ENCODE measurements around the gene COPB1.

Gene COPB1

DNA sequence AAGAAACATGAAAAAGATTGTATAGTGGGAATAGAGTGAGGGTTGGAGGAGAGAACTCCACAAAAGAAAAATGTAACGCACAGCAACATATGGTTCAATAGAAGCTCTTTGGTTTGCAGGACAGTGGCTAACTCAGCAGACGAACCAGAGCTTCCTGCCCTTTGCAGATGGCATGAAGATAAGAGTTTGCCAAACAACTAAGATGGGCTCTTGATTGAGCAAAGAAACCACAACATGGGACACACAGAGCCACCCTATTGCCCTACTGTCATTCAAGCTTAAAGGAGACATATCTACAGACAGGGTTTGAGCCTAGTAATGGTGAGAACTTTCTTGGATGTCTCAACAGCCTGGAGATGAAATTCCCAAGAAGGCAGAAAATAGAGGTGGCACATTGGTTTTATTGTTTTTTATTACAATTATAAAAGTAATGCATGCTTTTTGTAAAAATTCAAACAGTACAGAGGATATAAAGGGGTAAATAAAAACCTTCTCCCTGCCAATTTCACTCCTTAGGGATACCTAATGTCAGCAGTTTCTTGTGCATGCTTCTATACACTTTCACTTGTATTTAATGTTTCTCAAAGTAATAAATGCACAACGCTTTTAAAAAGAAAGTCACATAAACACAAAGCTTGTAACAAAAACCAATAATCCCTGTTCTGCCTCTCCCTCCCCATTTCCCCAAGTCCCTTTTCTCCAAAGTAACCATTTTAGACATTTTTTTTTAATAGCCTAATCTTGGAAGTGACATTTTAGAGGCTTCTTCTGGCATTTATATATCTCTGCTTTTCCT is 63.7 kb downstream of the COPB1 start:
- TF ChIP-seq, protein P1, sequence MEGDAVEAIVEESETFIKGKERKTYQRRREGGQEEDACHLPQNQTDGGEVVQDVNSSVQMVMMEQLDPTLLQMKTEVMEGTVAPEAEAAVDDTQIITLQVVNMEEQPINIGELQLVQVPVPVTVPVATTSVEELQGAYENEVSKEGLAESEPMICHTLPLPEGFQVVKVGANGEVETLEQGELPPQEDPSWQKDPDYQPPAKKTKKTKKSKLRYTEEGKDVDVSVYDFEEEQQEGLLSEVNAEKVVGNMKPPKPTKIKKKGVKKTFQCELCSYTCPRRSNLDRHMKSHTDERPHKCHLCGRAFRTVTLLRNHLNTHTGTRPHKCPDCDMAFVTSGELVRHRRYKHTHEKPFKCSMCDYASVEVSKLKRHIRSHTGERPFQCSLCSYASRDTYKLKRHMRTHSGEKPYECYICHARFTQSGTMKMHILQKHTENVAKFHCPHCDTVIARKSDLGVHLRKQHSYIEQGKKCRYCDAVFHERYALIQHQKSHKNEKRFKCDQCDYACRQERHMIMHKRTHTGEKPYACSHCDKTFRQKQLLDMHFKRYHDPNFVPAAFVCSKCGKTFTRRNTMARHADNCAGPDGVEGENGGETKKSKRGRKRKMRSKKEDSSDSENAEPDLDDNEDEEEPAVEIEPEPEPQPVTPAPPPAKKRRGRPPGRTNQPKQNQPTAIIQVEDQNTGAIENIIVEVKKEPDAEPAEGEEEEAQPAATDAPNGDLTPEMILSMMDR (IDR thresholded peaks at IDR 0.05; ENCODE audit: extremely low read depth, missing control alignments): no peak
- no peak for DNase-seq (ENCODE audit: low spot score)

DNA sequence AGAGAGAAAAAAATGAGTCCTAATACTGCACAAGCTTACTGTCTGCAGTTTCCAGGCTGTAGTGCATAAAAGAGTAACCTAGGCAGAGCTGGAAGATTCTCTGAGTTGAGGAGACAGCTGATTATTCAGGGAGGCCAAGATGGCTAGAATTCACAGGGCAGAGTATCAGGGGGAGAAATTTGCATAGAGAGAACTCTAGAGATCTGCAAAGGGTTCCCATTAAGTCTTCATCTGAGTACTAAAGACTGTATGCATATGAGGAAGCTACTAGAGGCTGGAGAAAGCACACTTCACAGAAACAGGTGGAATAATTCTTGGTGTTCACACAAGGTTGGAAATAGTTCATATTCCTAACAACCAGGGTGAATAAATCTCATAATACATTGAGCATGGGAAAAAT is 74.0 kb downstream of the COPB1 start:
- no peak for DNase-seq (ENCODE audit: low spot score)
- TF ChIP-seq, protein P1 (IDR thresholded peaks at IDR 0.05; ENCODE audit: extremely low read depth, missing control alignments): no peak

DNA sequence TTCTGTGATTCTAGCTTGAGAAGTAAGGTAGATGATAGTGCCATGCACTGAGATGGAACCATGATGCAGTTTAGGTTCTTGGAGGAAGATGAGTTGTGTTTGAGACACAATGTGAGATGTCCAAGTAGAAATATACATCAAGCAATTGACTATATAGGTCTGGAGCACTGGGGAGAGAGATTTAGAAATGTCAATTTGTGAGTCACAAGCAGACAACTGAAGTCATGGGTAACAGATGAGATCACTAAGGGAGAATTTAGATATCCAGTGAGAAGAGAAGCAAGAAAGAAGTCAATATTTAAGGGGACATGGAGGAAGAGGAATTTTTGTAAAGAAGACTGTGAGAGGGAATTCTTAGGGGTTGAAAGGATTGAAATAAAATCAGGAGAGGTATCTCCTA is 75.5 kb downstream of the COPB1 start:
- no peak for DNase-seq (ENCODE audit: low spot score)
- TF ChIP-seq, protein P1 (IDR thresholded peaks at IDR 0.05; ENCODE audit: extremely low read depth, missing control alignments): no peak

DNA sequence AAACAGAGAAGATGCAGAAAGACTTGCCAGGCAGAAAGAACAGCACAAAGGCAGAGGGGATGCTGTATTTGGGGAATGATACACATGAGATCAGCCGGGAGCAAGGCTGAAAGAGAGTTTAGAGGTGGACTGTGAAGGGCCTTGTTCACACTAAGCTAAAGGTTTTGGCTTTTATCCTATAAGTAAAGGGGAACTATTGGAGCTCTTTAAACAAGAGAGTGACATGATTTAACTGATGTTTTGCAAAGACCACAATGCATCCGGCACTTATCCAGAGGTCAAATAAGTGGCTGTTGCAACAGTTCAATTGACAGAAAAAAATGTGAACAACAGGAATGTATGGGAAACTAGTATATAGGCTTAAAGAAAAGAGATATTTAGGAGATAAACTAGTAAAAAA is 76.0 kb downstream of the COPB1 start:
- no peak for DNase-seq (ENCODE audit: low spot score)
- TF ChIP-seq, protein P1 (IDR thresholded peaks at IDR 0.05; ENCODE audit: extremely low read depth, missing control alignments): no peak

DNA sequence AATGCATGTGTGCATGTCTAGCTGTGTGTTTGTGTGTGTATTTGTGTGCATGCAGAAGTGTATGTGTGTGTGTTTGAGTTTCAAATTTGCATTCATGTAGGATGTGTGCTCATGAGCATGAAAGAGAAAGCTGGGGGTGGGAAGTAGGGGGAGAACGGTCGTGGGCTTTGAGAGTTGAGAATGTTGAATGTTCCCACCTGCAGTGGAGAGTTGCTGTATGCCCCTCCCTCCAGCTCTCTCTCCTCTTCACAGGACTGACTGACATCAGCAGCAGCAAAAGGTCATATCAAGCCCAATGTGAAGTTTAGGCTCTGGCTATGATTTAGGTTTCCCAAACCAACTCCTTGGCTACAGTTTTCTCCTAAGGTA is 76.8 kb downstream of the COPB1 start:
- no peak for DNase-seq (ENCODE audit: low spot score)
- TF ChIP-seq, protein P1 (IDR thresholded peaks at IDR 0.05; ENCODE audit: extremely low read depth, missing control alignments): no peak

DNA sequence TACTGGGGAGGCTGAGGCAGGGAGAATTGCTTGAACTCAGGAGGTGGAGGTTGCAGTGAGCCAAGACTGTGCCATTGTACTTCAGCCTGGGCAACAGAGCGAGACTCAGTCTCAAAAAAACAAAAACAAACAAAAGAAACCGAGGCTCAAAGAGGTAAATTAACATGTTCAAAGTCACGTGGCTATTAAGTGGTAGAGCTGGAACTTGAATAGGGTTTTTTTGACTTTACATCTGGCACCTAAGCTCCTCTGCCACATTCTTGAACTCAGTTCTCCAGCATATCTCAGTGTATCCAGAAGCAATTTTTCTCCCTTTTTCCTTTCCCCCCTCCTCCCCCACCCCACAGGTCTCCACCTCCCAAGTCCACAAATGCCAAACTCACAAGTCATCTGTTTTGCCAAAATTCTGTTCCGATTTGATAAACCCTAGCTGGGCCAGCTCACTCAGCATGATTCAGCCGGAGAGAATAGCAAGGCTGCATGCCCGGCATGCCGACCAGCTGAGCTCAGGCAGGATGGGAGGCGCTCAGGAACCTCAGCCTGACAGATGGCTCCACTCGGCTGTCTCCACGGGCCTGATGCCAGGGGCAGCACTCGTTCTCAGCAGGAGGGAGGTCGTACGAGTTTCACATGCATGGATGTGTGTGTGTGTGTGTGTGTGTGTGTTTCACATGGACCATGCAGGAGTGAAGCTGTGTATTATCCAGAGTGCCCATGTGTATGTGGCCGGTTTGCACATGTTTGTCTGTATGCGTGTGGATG is 77.4 kb downstream of the COPB1 start:
- no peak for DNase-seq (ENCODE audit: low spot score)
- TF ChIP-seq, protein P1 (IDR thresholded peaks at IDR 0.05; ENCODE audit: extremely low read depth, missing control alignments): no peak

DNA sequence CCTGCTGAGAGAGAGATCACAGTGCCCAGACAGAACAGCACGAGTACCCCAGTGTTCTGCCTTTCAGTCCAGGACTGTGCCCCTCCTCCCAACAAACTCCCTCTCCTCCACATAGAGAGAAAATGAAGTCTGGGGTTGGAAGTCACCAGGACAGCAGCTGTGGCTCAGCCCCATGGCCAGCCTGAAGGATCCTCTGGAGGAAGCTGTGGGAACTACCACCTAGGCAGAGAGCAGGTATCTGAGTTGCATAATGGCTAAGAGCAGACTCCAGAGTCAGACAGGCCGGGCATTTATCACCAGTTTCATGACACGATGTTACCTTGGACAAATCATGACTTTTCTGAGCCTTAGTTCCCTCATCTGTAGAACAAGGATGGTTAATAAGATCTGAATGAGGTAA is 79.4 kb downstream of the COPB1 start:
- DNase-seq (ENCODE audit: low spot score): no peak

More for the DNA sequence above, 79.4 kb downstream of the COPB1 start:
- TF ChIP-seq, protein P1 (IDR thresholded peaks at IDR 0.05; ENCODE audit: extremely low read depth, missing control alignments): no peak
